ENCODE results near the gene FGD4.

GRCh38 chr12:32504591-32504990 is 105.2 kb downstream of the FGD4 start:
- no peak for TF ChIP-seq POLR2A (IDR thresholded peaks at IDR 0.05)
- no peak for TF ChIP-seq CTCF (IDR thresholded peaks at IDR 0.05)

Measured in testis (tissue), 2 donors.